HG02588 (cell line): ENCODE results near the gene ARRDC4.

Source experiments
- ATAC-seq: cut with Tn5 transposase; IDR thresholded peaks from one replicate; pipeline ENCODE4 v1.9.1; 2021; ENCODE audit warnings: mild to moderate bottlenecking, moderate library complexity; ENCODE audit not compliant: unreplicated experiment

ARRDC4 gene

GRCh38 chr15:97960364-97961066 lies at the start of gene ARRDC4:
TSS of gene ARRDC4 (plus strand) at chr15:97960703. CDS start at chr15:97960862, 159 bp downstream.
- ATAC-seq, result peak; percentile 78

- no peak for ATAC-seq
Measured at GRCh38 chr15:97914711-97915110, 45.8 kb upstream of the ARRDC4 start.

- no peak for ATAC-seq
Measured at GRCh38 chr15:97915261-97915660, 45.2 kb upstream of the ARRDC4 start.

- no peak for ATAC-seq
Measured at GRCh38 chr15:97921296-97921865, 39.1 kb upstream of the ARRDC4 start.

- ATAC-seq, result no peak
Measured at GRCh38 chr15:97929456-97930229, 30.9 kb upstream of the ARRDC4 start.

GRCh38 chr15:97930230-97930629 lies 30.3 kb upstream of the ARRDC4 start:
- no peak for ATAC-seq

GRCh38 chr15:97931314-97931713 lies 29.2 kb upstream of the ARRDC4 start:
- ATAC-seq, result no peak

- ATAC-seq, result no peak
Measured at GRCh38 chr15:97933589-97933988, 26.9 kb upstream of the ARRDC4 start.

GRCh38 chr15:97940993-97941392 lies 19.5 kb upstream of the ARRDC4 start:
- ATAC-seq, result no peak

GRCh38 chr15:97941572-97941971 lies 18.9 kb upstream of the ARRDC4 start:
- no peak for ATAC-seq

GRCh38 chr15:97944724-97945123 lies 15.8 kb upstream of the ARRDC4 start:
- ATAC-seq, result no peak

GRCh38 chr15:97947465-97948260 lies 12.8 kb upstream of the ARRDC4 start:
- ATAC-seq, result no peak

- no peak for ATAC-seq
Measured at GRCh38 chr15:97953254-97953653, 7.2 kb upstream of the ARRDC4 start.

GRCh38 chr15:97953748-97954147 lies 6.8 kb upstream of the ARRDC4 start:
- ATAC-seq, result no peak

GRCh38 chr15:97955035-97955434 lies 5.5 kb upstream of the ARRDC4 start:
- ATAC-seq, result no peak

GRCh38 chr15:97955529-97955928 lies 5.0 kb upstream of the ARRDC4 start:
- no peak for ATAC-seq

GRCh38 chr15:97959724-97960363 lies 659 bp upstream of the ARRDC4 start:
- ATAC-seq, result no peak

GRCh38 chr15:97961067-97961954 lies 808 bp downstream of the ARRDC4 start:
- ATAC-seq, result peak; percentile 7

GRCh38 chr15:97962263-97962662 lies 1.8 kb downstream of the ARRDC4 start:
- no peak for ATAC-seq

- ATAC-seq, result no peak
Measured at GRCh38 chr15:97963779-97964178, 3.3 kb downstream of the ARRDC4 start.
